Lower lobe of right lung (tissue), 2 donors: ENCODE data around the gene CDC7. TPM values are rescaled to one million over a fixed set of nuclear protein-coding genes. Genes with fewer than 3 reads are reported as not detected.

ENCODE experiments used
- ATAC-seq, 2 donors: fragments of 200-7000 bp; cut with Tn5 transposase; one replicate each; pipeline ENCODE4 v1.9.1; 2020 to 2022; ENCODE audit warnings: mild to moderate bottlenecking in 2 of 2, moderate library complexity in 2 of 2
- DNase-seq: peaks from one replicate; pipeline ENCODE4 v3.0.0-alpha.2; 2020
- H3K27ac ChIP-seq: fragments of 200-600 bp; one replicate; pipeline ENCODE4 v1.8.0; 2022
- H3K27me3 ChIP-seq: fragments of 200-600 bp; one replicate; pipeline ENCODE4 v1.8.0; 2022; ENCODE audit warnings: low read depth
- H3K36me3 ChIP-seq: fragments of 200-600 bp; one replicate; pipeline ENCODE4 v1.8.0; 2022; ENCODE audit warnings: mild to moderate bottlenecking
- H3K4me1 ChIP-seq: fragments of 200-600 bp; one replicate; pipeline ENCODE4 v1.8.0; 2022
- H3K4me3 ChIP-seq: fragments of 200-600 bp; one replicate; pipeline ENCODE4 v1.8.0; 2022; ENCODE audit warnings: mild to moderate bottlenecking
- H3K9me3 ChIP-seq: fragments of 200-600 bp; one replicate; pipeline ENCODE4 v1.8.0; 2022
- intact Hi-C: fragments of 100-400 bp; cut with DNase I; formaldehyde crosslinking; loops from one replicate; pipeline ENCODE4 v1.11.0; 2022
- total RNA-seq: library from RNA; stranded (reverse); fragmentation: NEBNext Ultra II Directional; extraction: Animal tissue kit (Norgen Biotek cat#: 25700); gene quantifications from one replicate; pipeline ENCODE4 v1.2.1, GENCODE V29; 2021
- TF ChIP-seq, protein P1 (sequence below): fragments of 200-600 bp; IDR thresholded peaks from one replicate; pipeline ENCODE4 v1.8.0; 2022; ENCODE audit warnings: antibody characterized with exemption, mild to moderate bottlenecking
- donor health status: DM: no; HTN: yes; CAD: no; lungs with severe emphysema.

The CDC7 gene
- total RNA-seq, 1 donor from 2014 or later: 3.4 TPM

DNA sequence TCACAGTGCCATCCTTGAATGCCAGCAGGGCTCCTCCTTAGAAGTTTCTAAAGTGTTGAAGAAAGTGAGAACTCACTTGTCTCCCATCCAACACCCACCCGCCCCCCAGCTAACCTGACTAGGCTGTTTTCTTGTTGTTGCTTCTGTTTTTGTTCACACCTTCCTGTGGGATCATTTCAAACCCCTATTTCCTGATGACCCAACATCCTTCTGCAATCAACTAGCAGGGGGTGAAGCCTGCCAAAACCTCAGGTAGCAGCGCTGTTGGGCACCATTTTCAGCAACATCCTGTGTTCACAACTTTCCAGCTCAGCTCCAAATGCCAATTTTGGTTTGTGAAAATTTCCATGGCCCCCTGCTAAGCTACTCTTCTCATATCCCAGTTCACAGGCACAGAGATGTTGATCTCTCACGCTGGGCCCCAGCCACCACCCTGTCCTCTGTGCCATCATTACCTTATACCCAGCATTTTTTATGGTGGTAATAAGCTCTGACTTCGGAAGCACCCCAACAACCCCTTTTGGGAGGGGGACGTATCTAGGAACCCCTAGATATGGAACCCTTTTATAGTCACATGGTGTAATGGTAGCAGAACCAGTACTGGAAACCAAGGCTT, 41.4 kb downstream of the CDC7 start:
- Histone ChIP-seq H3K9me3 (no peaks in the 10 kb centered on the region), H3K27me3 (no peaks in the 10 kb centered on the region), H3K4me3 (no peak overlapping the region), H3K36me3 (no peaks in the 10 kb centered on the region), H3K4me1 (peaks cover 9% of the 10 kb centered on the region), H3K27ac (no peak overlapping the region)
- intact Hi-C loops: no loop called here
- ATAC-seq (no peak), DNase-seq (no peak)
- TF ChIP-seq, protein P1, sequence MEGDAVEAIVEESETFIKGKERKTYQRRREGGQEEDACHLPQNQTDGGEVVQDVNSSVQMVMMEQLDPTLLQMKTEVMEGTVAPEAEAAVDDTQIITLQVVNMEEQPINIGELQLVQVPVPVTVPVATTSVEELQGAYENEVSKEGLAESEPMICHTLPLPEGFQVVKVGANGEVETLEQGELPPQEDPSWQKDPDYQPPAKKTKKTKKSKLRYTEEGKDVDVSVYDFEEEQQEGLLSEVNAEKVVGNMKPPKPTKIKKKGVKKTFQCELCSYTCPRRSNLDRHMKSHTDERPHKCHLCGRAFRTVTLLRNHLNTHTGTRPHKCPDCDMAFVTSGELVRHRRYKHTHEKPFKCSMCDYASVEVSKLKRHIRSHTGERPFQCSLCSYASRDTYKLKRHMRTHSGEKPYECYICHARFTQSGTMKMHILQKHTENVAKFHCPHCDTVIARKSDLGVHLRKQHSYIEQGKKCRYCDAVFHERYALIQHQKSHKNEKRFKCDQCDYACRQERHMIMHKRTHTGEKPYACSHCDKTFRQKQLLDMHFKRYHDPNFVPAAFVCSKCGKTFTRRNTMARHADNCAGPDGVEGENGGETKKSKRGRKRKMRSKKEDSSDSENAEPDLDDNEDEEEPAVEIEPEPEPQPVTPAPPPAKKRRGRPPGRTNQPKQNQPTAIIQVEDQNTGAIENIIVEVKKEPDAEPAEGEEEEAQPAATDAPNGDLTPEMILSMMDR: no peak

DNA sequence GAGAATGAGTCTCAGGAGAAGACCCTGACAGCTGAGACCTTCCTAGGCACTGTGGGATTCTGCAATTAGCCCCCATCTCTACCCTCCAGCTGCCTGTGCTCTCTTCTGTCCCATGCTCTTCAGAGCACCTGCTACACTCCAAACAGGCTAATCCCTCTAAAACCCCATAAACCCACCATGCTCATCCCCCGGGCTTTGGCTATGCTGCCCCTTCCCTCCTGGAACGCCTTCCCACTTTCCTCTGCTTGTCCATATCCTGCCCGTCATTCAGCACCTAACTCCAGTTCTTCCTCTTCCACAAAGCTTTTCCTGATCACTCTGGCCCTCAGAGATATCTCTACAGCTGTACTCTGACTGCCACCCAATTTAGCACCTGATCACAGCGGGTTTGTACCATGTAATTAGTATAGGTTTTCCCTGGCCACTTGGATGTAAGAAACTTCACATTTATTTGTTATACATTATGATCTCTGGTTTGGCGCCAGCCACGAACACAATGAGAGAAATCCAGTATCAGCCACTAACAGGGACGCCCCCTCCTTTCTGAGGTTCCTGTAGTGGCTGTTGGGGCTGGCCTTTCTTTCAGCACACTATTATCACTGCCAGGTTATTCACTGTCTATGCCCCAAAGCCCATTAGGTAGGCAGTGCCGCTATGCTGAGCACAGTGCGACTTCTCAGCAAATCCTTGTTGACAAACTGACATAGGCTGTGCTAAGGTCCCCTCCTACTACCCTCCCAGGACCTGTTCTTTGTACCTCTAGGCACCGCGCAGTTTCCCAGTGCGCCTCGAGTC, 45.1 kb downstream of the CDC7 start:
- ATAC-seq (no peak), DNase-seq (no peak)
- Histone ChIP-seq H3K36me3 (no peaks in the 10 kb centered on the region), H3K27ac (no peak overlapping the region), H3K9me3 (no peaks in the 10 kb centered on the region), H3K4me1 (peaks cover 8% of the 10 kb centered on the region), H3K27me3 (no peaks in the 10 kb centered on the region), H3K4me3 (no peak overlapping the region)
- intact Hi-C loops: no loop called here
- TF ChIP-seq, protein P1: no peak

DNA sequence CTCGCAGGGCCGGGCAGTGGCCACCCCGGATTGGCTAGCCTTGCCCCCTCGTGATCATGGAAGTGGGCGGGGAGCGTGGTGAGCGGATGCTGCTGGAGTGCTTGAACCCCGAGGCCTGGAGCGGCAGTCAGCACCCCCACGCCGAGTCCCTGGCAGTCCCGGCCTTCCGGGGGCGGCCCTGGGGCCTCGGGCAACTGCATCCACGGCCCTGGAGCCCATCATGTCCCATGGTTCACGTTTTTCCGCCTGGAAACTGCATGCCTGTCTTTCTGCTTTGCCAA, 45.6 kb downstream of the CDC7 start:
- TF ChIP-seq, protein P1: no peak
- ATAC-seq: peak in 1 of 2 donors; percentile 41
- Histone ChIP-seq H3K9me3 (no peaks in the 10 kb centered on the region), H3K4me1 (peaks cover 8% of the 10 kb centered on the region), H3K27ac (no peak overlapping the region), H3K4me3 (no peak overlapping the region), H3K27me3 (no peaks in the 10 kb centered on the region), H3K36me3 (no peaks in the 10 kb centered on the region)
- intact Hi-C loops: no loop called here
- no peak for DNase-seq

DNA sequence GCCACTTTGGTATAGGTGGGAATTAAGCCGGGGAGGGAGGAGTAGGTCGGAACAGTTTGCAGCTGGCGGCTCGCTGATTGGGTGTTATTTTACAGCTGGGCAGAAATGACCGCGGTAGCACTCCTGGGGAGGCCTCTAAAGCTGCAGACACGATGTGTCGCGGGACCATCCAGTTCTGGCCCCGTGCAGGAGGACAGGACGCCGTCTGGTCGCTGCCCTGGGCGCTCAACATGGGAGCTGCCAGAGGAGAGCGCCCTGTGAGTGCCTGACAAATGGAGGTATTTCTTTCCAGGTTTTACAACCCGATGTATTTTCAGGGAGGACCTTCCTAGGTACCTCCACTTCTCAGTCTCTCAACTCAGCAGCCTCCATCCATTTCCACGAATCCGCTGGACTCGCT, 46.2 kb downstream of the CDC7 start:
- TF ChIP-seq, protein P1: no peak
- H3K36me3 ChIP-seq: no peaks in the 10 kb centered on the region
- no peaks in the 10 kb centered on the region for H3K27me3 ChIP-seq
- ATAC-seq (peak in 1 of 2 donors; percentile 12), DNase-seq (no peak)
- intact Hi-C loops: no loop called here
- H3K4me3 ChIP-seq: no peak overlapping the region
- no peak overlapping the region for H3K27ac ChIP-seq
- no peaks in the 10 kb centered on the region for H3K9me3 ChIP-seq
- H3K4me1 ChIP-seq: peaks cover 8% of the 10 kb centered on the region

DNA sequence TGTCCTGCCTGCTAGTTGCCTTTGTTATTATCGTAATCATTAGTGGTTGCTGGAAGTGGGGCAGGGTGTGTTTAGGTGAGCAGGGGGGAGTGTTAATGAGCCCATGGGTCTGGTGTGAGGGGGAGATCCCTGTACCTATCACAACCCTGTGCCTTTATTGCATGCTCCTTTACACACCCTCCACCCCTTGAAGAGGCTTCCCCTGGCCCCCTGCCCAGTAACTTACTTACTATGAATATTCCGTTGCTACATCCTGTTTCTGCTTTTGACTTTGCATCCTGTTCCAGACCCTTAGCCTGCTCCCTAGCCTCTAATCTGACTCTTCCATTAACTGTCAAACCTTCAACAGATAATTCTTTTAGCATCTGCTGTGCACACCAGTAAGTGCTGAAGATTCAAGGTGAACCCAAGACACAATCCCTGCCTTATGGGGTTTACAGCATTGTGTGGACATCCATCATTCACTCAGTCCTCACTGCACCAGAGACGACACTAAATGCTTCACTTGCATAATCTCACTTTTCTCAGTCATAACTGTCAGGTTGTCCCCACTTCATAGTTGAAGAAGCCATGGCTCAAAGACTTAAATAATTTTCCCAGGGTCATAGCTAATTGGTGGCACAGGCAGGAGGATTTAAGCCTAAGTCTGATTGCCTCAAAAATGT, 47.9 kb downstream of the CDC7 start:
- ATAC-seq (peak in 1 of 2 donors; percentile 32), DNase-seq (no peak)
- peaks cover 12% of the 10 kb centered on the region for H3K4me1 ChIP-seq
- H3K36me3 ChIP-seq: no peaks in the 10 kb centered on the region
- intact Hi-C loops: no loop called here
- H3K9me3 ChIP-seq: no peaks in the 10 kb centered on the region
- no peak overlapping the region for H3K4me3 ChIP-seq
- TF ChIP-seq, protein P1: no peak
- no peaks in the 10 kb centered on the region for H3K27me3 ChIP-seq
- H3K27ac ChIP-seq: peak overlapping the region; percentile 31
